GM21619 (cell line): Measurements from ENCODE around the gene PDZRN4.
"Not testable (repeated sequence)": the region's sequence is repeated elsewhere in the genome, so short reads cannot be mapped to it uniquely, and the experiment has no call there.

Experiments
- ATAC-seq: cut with Tn5 transposase; IDR thresholded peaks from one replicate; pipeline ENCODE4 v1.9.1; 2021; ENCODE audit not compliant: unreplicated experiment

Gene PDZRN4

DNA sequence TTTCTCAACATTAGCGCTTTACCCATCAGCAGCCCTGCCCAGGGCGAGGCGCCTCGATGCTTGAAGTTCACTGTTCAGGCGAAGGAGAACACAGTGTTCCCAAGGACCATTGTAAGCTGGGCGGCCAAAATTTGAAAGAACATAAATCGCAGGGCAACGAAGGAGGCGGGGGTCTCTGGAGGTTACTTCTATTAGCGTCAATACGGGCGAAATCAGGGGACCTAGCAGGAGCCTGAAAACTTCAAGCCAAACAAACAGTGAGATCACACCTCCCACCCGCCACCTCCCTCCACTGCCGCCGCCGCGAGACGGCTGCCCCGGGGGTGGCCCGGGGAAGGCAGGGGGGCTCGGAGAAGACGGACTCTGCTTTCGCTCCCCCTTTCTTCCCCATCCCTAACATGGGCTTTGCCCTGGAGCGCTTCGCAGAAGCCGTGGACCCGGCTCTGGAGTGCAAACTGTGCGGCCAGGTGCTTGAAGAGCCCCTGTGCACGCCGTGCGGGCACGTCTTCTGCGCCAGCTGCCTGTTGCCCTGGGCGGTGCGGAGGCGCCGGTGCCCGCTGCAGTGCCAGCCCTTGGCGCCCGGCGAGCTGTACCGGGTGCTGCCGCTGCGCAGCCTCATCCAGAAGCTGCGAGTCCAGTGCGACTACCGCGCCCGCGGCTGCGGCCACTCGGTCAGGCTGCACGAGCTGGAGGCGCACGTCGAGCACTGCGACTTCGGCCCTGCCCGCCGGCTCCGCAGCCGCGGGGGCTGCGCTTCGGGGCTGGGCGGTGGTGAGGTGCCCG lies at the start of gene PDZRN4:
Gene PDZRN4 (plus strand): TSS at position 263 of the 783 bp plus-strand sequence.
- no peak for ATAC-seq

DNA sequence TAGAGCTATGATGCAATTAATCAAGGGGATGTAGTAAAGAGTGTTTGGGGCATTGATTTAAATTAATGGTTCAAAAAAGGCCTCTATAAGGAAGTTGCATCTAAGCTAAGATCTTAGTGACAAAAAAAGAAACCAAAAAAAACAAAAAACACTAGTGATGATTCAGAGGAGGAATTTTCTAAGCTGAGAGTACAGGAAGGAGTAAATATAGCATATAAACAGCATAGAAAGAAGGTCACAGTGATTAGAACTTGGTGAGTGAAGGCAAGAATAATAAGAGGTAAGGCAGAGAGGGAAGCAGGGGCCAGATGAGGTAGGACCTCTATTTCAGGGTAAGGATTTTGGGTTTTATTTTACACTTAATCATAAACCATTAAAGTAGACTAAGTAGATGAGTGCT lies 48.0 kb upstream of the PDZRN4 start:
- ATAC-seq = no peak

DNA sequence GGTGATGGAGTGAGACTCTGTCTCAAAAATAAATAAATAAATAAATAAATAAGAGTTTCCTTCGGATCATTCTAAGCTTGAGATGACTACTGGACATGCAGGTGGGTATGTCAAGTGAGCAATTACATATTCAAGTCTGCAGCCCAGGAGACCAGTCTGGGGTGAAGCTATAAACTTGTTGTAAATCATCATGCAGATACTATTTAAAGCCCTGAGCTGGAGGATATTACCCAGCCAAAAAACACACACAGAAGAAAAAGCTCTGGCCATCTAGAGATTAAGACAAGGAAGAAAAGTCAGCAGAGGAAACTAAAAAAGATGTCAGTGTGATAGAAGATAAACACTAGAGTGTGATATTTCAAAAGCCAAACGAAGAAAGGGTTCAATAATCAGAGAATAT lies 47.0 kb upstream of the PDZRN4 start:
- no peak for ATAC-seq

DNA sequence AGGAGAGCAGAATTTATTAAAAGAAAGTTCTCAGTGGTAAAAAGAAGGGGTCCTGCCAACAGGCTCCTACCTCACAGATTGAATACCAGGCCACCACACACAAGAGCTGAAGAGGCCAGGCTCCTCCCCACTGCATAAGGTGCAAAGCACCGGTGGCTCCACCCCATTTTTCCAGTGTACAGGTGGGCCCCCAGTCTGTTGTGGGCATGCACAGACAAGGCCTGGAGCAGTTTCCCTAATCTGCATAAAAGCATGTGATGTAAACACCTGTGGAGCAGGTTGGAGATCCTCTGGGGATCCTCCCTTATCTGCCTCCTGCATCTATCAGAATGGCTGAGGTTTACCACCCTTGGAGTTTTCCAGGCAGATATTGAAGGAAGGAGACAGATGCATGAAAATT lies 45.7 kb upstream of the PDZRN4 start:
- no peak for ATAC-seq

DNA sequence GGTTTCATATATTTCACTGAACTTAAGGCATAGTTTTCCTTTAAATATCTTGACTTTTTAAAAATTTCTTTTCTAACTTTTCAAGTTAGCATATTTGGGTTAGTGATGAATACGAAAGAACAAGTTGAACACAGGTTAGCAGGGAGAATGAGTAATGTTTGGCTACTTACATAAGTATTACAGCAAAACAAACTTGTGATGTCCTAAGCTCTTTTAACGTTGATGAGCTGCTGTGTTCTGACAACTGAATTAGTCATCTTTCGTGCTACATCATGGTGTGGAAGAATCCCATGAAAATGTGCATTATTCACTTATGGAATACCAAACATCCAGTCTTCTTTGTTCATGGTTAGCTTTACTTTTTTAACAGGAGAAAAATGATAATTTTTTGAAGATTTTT lies 36.3 kb upstream of the PDZRN4 start:
- ATAC-seq = no peak

DNA sequence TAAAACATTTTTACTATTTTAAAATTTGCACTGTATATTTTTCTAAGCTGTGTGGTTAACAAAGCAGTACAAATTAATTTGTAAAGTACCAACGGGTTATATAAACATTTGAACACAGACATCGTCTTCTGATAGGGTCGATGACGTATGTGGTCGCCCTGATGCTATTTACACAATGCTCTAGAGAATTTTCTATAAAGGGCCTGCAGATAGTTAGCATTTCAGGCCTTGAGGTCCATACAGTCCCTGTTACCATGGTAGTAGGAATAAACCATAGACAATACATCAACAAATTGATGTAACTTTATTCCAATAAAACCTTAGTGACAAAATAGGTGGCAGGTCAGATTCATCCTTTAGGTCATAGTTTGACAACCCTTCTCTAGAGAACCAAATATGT lies 25.7 kb upstream of the PDZRN4 start:
- no peak for ATAC-seq

DNA sequence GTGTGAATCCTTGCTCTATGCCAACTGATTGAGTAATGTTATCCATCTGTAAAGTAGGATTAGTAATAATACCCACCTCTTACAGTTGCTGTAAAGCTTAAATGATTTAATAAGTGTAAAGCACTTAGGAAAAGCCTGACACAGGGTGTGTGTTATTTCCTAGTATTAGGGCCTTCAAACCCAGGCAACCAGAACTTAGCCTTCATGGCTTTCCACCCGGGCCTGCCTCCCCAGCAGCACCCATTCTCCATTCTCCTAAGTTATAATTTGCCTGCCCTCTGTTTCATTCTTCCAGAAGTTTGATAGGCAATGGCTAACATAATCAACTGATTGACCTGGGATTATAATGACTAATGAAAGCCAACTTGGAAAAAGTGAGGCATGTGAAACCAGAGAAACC lies 20.4 kb upstream of the PDZRN4 start:
- ATAC-seq = no peak

DNA sequence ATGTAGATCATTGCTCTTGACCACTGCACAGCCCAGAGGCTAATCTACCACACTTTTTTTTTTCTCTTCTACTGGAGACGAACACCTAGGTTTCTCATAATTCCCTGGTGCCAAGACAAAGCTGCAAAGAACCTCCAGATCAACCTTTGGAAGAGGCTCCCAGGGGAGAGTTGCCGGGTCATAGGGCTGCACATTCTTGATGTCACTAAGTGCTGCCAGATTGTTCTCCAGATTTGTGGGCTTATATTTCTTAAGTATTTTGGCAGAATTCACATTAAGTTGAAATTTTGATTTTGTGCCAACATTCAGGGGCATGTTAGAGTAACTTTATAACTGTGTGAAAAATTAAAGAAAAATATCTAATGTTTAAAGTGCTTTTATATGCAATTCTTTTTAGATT lies 13.5 kb upstream of the PDZRN4 start:
- ATAC-seq = no peak

DNA sequence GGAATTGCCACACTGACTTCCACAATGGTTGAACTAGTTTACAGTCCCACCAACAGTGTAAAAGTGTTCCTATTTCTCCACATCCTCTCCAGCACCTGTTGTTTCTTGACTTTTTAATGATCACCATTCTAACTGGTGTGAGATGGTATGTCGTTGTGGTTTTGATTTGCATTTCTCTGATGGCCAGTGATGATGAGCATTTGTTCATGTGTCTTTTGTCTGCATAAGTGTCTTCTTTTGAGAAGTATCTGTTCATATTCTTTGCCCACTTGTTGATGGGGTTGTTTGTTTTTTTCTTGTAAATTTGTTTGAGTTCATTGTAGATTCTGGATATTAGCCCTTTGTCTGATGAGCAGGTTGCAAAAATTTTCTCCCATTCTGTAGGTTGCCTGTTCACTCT lies 8.6 kb upstream of the PDZRN4 start:
- not testable (repeated sequence) for ATAC-seq

DNA sequence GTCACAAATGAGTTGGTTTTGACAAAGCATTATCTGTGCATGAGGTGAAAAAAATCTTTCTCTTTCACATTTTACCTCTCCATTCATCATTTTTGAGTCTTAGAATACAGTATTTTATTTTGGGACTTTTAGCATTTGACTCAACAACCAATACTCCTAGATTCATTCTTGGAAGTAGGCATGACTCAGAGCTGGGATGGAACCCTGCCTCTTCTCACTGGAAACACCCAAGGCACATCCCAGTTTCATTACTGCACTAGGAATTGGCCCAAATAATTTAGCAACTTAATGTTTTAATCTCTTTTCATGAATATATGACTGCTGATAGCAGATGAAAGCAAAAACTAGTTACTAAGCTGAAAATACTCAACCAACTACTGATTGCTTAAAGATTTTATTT lies 3.3 kb upstream of the PDZRN4 start:
- no peak for ATAC-seq

DNA sequence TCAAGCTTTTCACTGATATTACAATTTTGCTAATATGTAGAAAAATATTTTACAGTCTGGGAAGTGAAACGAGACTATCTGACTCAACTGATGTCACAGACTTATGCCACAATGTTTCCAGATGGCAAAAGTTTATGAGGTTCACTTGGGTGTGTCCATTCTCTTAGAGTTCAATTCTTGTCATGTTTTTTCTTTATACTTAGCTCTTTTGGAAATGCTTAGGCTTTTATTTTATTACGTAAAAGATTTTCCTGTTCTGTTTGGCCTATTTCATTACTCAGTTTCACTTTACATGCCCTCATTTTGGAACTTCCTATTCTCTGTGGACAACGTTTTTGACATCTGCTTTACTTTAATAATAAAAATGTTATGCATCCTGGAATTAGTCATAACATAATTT lies 2.1 kb upstream of the PDZRN4 start:
- no peak for ATAC-seq

DNA sequence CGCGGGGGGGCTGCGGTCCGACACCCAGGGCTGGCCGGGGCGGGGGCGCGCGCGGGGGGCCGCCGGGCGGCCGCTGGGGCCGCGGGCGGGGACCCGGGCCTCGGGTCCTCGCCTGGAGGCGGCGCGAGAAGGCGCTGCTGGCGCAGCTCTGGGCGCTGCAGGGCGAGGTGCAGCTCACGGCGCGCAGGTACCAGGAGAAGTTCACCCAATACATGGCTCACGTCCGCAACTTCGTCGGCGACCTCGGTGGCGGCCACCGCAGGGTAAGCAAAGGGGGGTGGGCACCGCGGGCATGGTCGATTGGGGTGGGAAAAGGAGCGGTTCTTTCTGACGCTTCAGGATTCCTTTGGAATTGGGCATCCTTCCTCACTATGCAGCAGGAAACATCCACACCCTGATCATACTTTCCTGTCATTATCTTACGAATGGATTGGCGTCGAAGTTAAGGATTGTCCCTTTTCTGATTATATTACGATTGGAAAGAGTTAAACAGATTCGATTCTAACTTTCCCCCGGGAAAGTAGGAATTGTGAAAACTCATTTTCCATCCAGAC lies 798 bp downstream of the PDZRN4 start:
- ATAC-seq = no peak

DNA sequence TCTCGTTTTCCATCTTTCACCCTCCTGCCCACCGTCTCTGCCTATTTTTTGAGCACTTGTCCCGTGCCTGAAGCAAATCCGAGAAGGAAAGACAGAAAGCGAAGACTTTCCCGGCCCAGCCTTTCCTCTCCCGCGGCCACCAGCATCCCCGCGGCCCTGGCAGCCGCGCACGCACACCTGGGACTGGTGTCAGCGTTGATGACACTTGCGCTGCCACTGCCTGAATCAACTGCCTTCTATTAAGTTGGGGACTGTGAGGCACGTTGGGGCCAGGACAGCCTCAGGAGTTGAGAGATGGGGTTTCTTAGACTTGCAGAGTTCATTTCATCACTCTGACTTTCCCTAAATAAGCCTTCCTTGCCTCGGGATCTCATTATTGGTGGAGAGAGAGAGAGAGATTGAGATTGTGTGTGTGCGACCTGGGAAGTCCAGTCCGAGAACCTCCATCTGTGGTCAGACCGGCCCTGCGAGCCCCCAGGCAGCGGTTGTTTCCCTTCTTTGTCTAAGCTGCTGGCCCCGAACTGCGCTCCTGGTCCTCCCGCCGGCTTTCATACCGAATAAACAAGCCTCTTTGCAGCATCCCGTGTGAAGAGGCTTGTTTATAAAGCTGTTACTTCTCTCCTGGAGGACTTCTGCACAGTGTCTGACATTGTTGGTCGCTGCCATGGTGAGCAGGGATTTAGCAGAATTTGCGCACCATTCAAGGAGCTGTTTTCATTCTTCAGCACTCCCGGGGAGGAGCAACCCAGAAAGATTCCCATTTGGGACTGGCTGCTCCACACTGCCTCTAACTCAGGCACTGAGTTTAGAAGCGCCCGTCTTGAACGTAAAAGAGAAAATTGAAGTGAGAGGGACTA lies 1.5 kb downstream of the PDZRN4 start:
- ATAC-seq = no peak

DNA sequence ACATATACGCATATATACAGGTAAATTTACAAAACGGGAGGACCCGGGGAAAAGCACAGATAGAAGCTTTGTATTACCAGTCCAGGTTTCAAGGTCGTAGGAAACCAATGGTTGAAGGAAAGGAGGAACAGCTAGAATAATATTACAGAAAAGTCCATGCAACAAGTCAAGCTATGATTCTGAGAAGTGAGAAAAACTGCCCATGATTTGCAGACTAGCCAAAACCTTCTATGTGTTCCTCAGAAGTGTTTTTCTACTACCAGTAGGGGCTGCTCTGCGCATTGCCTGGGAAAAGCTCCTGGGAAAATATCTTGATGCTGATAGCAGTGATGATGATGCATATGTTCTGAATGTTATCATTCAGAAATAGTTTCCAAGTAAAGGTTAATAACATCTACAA lies 2.2 kb downstream of the PDZRN4 start:
- no peak for ATAC-seq

DNA sequence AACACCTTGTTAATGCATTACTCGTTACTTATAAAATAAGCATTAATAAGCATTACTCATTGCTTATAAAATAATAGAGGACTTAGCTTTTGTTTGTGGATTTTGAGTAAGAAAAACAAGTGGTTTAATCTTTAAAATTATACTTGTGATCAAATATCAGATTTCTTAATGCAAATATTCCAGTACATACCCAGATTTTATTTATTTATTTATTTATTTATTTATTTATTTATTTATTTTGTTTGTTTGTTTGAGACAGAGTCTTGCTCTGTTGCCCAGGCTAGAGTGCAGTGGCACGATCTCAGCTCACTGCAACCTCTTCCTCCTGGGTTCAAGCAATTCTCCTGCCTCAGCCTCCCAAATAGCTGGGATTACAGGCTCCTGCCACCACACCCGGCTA lies 3.4 kb downstream of the PDZRN4 start:
- ATAC-seq = not testable (repeated sequence)

DNA sequence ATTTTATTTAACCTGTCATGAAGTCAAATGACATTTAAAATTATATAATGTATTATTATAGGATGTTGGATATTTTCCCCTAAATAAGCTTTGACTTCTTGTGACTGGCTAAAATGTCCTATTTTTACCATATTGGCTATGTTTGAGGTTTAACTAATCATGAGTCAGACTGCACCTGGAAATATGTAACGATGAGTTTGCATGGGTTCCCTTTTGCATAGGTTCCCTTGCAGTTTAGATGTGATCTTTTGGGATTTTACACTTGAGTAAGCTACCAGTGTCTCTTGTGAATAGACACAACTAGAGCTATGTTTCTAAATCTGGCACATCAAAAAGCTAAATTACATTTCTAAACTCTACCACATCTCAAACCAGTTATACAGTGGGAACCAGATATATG lies 5.2 kb downstream of the PDZRN4 start:
- no peak for ATAC-seq

DNA sequence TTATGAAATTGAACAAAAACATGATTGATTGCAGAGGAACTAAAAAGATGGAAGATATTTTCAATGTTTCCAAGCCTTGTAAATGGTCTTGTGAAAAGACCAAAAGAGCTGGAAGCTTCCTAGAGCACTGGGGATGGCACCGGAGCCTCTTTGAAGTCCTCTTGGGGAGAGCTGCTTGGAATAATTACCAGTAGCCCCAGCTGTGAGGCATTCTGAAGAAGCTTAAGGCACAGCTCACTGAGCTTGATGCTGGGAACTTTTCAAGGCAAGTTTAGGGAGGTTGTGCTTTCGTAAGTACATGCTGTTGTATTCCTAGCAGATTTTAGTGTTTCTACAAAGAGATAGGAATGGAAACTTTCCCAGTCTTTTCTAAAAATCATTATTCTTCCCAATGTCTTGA lies 13.9 kb downstream of the PDZRN4 start:
- no peak for ATAC-seq

DNA sequence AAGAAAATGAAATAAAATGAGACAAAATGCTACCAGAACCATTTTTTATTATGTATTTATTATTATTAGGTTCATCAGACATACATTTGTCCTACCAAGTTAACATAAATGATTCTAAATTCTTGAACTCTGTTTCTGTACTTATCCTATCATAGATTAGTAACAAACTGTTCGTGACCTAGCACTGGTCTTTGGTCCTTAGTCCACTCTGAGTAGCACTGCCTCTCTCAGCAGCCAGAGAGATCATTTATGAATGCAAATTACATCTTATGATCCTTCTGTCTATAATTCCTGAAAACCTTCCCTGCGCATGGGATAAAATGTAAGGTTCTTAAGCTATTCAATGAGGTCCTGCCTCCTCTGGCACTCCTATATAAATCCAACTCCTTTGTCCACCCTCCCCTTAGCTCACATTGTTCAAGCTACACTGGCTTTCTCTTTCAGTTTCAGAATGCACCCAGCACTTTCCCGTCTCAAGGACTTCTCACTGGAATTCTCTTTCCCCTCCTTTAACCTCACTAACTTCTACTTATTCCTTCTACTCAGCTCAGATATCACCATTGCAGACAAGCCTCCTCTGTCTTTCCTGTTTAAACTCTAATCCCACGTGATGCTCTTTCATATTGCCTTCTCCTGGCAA lies 17.1 kb downstream of the PDZRN4 start:
- no peak for ATAC-seq

DNA sequence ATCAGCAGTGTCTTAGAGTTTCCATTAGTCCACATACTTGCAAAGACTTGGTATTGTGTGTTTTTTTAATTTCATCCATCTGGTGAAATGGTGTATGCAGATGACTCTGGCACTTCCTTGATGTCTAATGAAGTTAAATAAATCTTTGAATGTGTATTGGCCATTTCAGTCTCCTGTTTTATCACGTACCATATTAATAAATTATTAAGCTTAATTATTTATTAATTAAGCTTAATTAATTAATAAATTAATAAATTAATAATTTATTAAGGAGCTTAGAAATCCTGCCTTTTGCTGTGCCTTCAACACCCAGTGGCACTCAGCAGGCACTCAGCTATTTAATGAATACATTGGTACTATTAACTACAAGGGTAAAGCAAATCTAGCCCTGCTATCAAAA lies 18.2 kb downstream of the PDZRN4 start:
- no peak for ATAC-seq

DNA sequence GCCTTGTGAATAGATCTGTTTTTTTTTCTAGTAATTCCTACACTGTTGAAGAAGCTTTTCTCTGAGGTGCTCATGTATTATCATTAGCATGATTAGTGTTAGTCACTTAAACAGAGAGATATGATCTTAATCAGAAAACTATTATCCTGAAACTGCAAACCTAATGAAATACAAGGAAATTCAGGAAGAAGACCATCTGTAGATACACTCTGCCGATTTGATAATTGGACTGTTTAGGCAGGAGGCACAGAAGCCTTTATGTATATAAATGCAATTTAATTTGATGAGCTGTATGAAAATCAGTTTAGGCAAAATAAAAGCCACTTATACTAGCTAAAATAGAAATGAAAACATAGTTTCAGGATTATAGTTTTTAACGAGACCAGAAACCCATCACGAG lies 23.3 kb downstream of the PDZRN4 start:
- ATAC-seq = no peak

DNA sequence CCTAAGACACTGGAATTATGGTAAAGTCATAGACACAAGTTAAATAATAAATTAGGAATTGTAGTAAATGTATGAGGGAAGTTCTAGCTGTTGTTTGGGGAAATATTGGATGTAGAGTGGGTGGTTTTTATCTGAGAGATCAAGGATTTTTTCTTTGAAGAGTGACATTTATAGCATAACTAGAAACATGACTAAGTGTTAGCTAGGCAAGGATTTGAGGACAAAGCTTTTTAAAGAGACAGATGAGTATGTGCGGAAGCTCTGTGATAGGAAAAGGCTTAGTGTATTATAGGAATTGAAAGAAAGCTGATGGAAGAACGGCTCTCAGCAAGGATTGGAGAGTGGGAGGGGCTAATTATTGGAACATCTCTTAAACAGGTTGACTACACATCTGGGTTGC lies 24.5 kb downstream of the PDZRN4 start:
- no peak for ATAC-seq

DNA sequence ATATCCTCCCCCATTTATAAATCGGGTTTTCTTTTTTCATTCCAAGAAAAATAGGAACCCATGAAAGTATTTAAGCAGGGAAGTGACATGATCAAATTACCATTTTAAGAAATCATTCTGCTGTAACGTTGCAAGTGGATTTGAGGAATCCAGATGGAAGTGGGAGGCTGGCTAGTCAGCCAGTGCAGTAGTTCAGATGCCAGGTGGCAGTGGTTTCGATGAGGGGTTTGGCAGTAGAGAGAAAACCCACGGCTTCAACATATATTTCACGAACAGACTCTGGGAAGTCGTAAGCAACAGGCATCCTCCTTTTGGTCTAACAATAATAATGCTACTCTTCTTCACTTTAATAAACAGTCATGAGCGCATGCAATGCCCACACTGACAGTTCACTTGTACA lies 25.0 kb downstream of the PDZRN4 start:
- no peak for ATAC-seq
